ENCODE data around the gene ELMO3. TPM values are rescaled to one million over a fixed set of nuclear protein-coding genes. Genes with fewer than 3 reads are reported as not detected.
A peak's percentile ranks its signal among the peaks of the same experiment; 100 is the strongest.

The ELMO3 gene
- total RNA-seq, 6 experiments from 2014 or later: 0.79 to 1.3 (median 1.1) TPM

GRCh38 chr16:67198238-67198734 lies 645 bp upstream of the ELMO3 start:
- no peak overlapping the region for H3K4me3 Mint-ChIP-seq

DNA sequence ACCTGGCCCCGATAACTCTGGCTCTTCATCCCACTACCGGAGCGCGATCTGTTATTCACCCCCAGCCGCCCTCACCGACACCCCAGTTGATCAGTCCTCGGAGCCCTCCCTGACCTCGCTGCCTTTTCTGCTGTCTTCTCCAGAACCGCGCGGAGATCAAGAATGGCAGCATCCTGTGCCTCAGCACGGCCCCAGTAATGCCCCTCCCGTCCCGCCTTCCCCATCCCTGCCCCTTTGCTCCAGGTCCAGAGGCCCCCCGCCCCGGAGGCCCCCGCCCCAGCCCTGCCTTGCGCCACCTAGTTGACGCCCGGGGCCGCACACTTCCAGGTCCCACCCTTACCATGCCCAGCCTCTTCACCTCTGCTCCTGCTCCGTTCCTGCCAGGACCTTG lies 872 bp downstream of the ELMO3 start:
- peaks cover 13% of the 10 kb centered on the region for H3K4me1 Mint-ChIP-seq (ENCODE audit: low read depth)
- DNase-seq: no peak
- peaks cover 27% of the 10 kb centered on the region; the same call in 1 of the 2 replicates for H3K36me3 Mint-ChIP-seq (ENCODE audit: low read depth)
- no peak overlapping the region for H3K4me3 Mint-ChIP-seq
- H3K9me3 Mint-ChIP-seq: no peaks in the 10 kb centered on the region
- peak; percentile 24 for TF ChIP-seq CTCF (IDR thresholded peaks at IDR 0.05)
- peaks cover 9% of the 10 kb centered on the region for H3K27me3 Mint-ChIP-seq (ENCODE audit: insufficient read depth)
- H3K27ac Mint-ChIP-seq: no peak overlapping the region

More at GRCh38 chr16:67198238-67198734, 645 bp upstream of the ELMO3 start:
- DNase-seq: no peak
- peaks cover 22% of the 10 kb centered on the region for H3K4me1 Mint-ChIP-seq (ENCODE audit: low read depth)
- H3K9me3 Mint-ChIP-seq: no peaks in the 10 kb centered on the region
- peak; percentile 75 for TF ChIP-seq CTCF (IDR thresholded peaks at IDR 0.05)
- H3K27ac Mint-ChIP-seq: 0 out of 2 replicates have a peak overlapping the region, but pooled peaks have one; percentile 16
- H3K36me3 Mint-ChIP-seq (ENCODE audit: low read depth): peaks cover 36% of the 10 kb centered on the region; the same call in 1 of the 2 replicates
- peaks cover 9% of the 10 kb centered on the region for H3K27me3 Mint-ChIP-seq (ENCODE audit: insufficient read depth)

- no peak for TF ChIP-seq CTCF (IDR thresholded peaks at IDR 0.05)
Observed at GRCh38 chr16:67200491-67200890, 1.6 kb downstream of the ELMO3 start.

DNA sequence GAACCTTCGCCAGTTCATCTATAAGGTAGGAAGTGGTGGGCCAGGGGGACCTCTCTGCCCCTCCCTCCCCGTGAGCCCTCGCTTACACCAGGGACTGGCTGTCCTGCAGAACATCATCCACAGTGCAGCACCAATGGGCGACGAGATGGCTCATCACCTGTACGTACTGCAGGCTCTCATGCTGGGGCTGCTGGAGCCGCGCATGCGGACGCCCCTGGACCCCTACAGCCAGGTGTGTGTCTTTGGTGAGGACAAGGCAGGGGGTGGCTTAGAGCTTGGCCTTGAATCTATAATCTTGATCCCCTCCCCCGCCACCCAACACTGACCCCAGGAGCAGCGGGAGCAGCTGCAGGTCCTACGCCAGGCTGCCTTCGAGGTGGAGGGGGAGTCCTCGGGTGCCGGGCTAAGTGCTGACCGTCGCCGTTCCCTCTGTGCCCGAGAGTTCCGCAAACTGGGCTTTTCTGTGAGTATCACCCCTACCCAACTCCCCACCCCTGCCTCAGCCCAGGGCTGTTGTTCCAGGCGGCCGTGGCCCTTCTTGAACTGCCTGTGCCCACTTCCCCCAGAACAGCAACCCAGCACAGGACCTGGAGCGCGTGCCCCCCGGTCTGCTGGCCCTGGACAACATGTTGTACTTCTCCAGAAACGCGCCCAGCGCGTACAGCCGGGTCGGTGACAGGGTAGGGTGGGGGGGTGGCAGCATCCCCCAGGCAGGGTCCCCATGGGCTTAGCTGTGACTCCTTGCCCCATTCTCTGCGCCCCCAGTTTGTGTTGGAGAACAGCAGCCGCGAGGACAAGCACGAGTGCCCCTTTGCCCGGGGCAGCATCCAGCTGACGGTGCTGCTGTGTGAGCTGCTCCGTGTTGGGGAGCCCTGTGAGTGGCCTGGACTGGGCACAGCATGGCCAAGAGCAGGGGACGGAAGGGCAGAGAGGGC lies 2.7 kb downstream of the ELMO3 start:
- Mint-ChIP-seq H3K27me3 (ENCODE audit: insufficient read depth) (peaks cover 8% of the 10 kb centered on the region), H3K4me1 (ENCODE audit: low read depth) (peaks cover 11% of the 10 kb centered on the region), H3K4me3 (no peak overlapping the region), H3K9me3 (no peaks in the 10 kb centered on the region), H3K27ac (no peak overlapping the region), H3K36me3 (ENCODE audit: low read depth) (peaks cover 12% of the 10 kb centered on the region; the same call in 1 of the 2 replicates)
- TF ChIP-seq CTCF (IDR thresholded peaks at IDR 0.05): no peak
- DNase-seq: no peak

More at GRCh38 chr16:67200491-67200890, 1.6 kb downstream of the ELMO3 start:
- Mint-ChIP-seq H3K9me3 (no peaks in the 10 kb centered on the region), H3K36me3 (ENCODE audit: low read depth) (peaks cover 24% of the 10 kb centered on the region; the same call in 1 of the 2 replicates), H3K4me3 (no peak overlapping the region), H3K27ac (no peak overlapping the region), H3K27me3 (ENCODE audit: insufficient read depth) (peaks cover 10% of the 10 kb centered on the region), H3K4me1 (ENCODE audit: low read depth) (peaks cover 13% of the 10 kb centered on the region)
- no peak for DNase-seq

DNA sequence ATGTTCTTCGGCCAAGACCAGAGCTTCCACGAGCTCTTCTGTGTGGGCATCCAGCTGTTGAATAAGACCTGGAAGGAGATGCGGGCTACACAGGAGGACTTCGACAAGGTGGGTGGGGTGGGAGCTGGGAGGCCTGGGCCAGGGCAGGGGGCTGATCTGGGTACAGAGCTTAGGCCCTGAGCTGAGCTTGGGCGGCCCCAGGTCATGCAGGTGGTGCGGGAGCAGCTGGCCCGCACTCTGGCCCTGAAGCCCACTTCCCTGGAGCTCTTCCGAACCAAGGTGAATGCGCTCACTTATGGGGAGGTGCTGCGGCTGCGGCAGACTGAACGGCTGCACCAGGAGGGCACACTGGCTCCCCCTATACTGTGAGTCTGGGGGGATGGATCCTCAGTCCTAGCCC lies 3.5 kb downstream of the ELMO3 start:
- no peak for DNase-seq
- Mint-ChIP-seq H3K4me1 (ENCODE audit: low read depth) (peaks cover 15% of the 10 kb centered on the region), H3K9me3 (no peaks in the 10 kb centered on the region), H3K36me3 (ENCODE audit: low read depth) (0 out of 2 replicates have a peak, but pooled peaks cover 8% of the 10 kb centered on the region), H3K4me3 (no peak overlapping the region), H3K27ac (no peak overlapping the region), H3K27me3 (ENCODE audit: insufficient read depth) (peaks cover 4% of the 10 kb centered on the region)
- no peak for TF ChIP-seq CTCF (IDR thresholded peaks at IDR 0.05)
